H1 (cell line): Measurements from ENCODE around the gene DRG1. TPM values are rescaled to one million over a fixed set of nuclear protein-coding genes. Genes with fewer than 3 reads are reported as not detected.

Experiments used
- CTCF ChIP-seq, 3 experiments: IDR thresholded peaks; 1 replicate in 2 of 3; 2 replicates in 1 of 3; pipeline versions ENCODE4 v1.5.1 to v1.6.1; 2011; ENCODE audit warnings: low read length in 3 of 3, mild to moderate bottlenecking in 3 of 3, inconsistent platforms in 2 of 3, low read depth in 1 of 3, moderate library complexity in 1 of 3; ENCODE audit not compliant: insufficient read depth in 1 of 3; ENCODE audit errors: control extremely low read depth in 1 of 3
- SIX5 ChIP-seq: IDR thresholded peaks from 2 replicates; pipeline ENCODE4 v1.6.1; 2011; ENCODE audit warnings: mild to moderate bottlenecking, low read depth, low read length
- polyA plus RNA-seq, 7 experiments: library from polyadenylated mRNA; depleted of rRNA in 3 of 7; stranded (reverse) in 5 of 7; unstranded in 2 of 7; fragments of >200 nt in 5 of 7; fragments of 200-250 nt in 2 of 7; gene quantifications; 1 replicate in 5 of 7; 2 replicates in 1 of 7; 4 replicates in 1 of 7; pipeline versions ENCODE4 v1.2.1 to v1.2.3, GENCODE V29; 2011 to 2013; ENCODE audit warnings: missing spikeins in 2 of 7, mixed read lengths in 2 of 7
- total RNA-seq: library from RNA; stranded (reverse); fragmentation: NEBNext Ultra II Directional; extraction: Animal tissue kit (Norgen Biotek cat#: 25700); gene quantifications from 2 replicates; pipeline ENCODE4 v1.2.1, GENCODE V29; 2021

The DRG1 gene
- total and polyA plus RNA-seq, 2 of the 8 experiments (the other 6 are each of a cell fraction or from before 2014, with no cell fraction given), result 45.3 to 81.9 TPM

DNA sequence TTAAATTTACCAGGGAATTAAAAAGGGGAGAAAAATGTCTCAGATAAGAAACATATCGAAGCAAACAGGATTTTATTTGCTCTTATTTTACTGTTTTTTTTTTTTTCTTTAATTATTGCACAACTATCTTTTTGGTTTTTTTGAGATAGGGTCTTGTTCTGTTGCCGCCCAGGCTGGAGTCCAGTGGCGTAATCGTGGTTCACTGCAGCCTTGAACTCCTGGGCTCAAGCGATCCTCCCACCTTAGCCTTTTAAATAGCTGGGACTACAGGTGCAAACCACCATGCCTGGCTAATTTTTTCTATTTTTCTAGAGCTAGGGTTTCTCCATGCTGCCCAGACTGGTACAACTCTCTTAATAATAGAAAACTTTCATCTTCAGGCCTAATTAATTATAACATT lies 32.5 kb downstream of the DRG1 start (continued):
- TF ChIP-seq CTCF (IDR thresholded peaks at IDR 0.05; ENCODE audit: control extremely low read depth in 1 of 3, insufficient read depth in 1 of 3, low read depth in 1 of 3, low read length in 3 of 3) (no peak), SIX5 (no peak)
